Measurements from ENCODE around the gene PLP2.

DNA sequence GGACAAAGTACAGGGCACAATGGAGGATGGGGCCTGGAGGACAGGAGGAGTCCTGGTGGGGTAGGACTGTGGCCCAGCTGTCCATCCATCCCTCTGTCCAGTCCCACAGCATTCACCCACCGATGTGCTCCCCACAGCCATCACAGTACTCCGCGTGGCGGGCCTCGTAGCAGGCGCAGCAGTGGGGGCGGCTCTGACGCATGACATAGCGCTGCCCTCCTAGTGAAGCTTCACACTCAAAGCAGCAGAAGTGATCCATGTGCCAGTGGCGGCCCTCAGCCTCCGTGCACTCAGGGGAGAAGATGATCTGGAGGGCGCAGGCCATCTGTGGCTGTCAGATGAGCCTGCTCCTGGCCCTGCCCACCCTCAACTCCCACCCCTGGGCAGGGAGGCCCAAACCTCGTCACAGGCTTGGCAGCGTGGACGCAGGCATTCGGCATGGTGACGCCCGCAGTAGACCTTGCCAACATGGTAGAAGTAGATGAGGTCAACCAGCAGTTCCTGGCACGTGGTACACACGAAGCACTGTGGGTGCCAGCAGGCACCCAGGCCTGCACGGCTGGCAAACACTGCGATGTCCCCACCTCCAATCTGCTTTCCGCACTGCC is 6.3 kb downstream of the PLP2 start:
- TF ChIP-seq EZH2 (IDR thresholded peaks at IDR 0.05; ENCODE audit: insufficient read depth, poor library complexity, severe bottlenecking): no peak
- TF ChIP-seq EZH2phosphoT487 (IDR thresholded peaks at IDR 0.05; ENCODE audit: insufficient read depth, low read depth): no peak

All from GM23248 (cell line).